ENCODE measurements around the gene PROS1.

DNA sequence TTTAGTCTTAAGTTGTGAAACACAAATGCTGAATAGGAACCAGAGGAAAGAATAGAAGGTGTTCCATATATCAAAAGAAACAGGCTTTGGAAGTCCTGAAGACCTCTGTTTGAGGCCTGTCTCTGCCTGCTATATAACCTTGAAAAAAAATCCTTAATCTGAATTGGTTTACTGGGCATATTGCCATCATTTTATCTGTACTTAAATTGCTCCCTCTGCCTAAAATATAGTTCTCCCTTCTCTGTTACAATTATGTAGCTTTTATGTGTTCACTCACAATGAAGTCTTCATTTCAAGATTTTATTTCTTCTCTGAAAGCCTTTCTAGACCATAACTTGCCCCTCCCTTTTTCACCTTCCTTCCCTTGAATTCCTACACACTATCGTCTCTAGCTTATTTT lies 27.5 kb upstream of the PROS1 start:
- TF ChIP-seq POLR2AphosphoS5 (IDR thresholded peaks at IDR 0.05; ENCODE audit: low read depth, low read length) = no peak
- TF ChIP-seq CTCF (IDR thresholded peaks at IDR 0.05) = no peak
- TF ChIP-seq ZBTB33 (IDR thresholded peaks at IDR 0.05; ENCODE audit: borderline replicate concordance, low read depth) = no peak
- TF ChIP-seq GABPA (IDR thresholded peaks at IDR 0.05; ENCODE audit: low read depth) = no peak
- TF ChIP-seq SMC3 (IDR thresholded peaks at IDR 0.05; ENCODE audit: low read depth, low read length) = no peak
- no peak for TF ChIP-seq YY1 (IDR thresholded peaks at IDR 0.05; ENCODE audit: low read depth)
